GM12873 (cell line): ENCODE results near the gene GATAD1.
"Not testable (repeated sequence)": the region's sequence is repeated elsewhere in the genome, so short reads cannot be mapped to it uniquely, and the experiment has no call there.

Source experiments
- TF ChIP-seq, protein P1 (sequence below): IDR thresholded peaks from 2 replicates; pipeline ENCODE4 v1.5.1; 2012; ENCODE audit warnings: low read depth, mild to moderate bottlenecking, moderate library complexity, low read length, control low read depth; ENCODE audit not compliant: insufficient read depth; ENCODE audit errors: missing control alignments

Gene GATAD1

DNA sequence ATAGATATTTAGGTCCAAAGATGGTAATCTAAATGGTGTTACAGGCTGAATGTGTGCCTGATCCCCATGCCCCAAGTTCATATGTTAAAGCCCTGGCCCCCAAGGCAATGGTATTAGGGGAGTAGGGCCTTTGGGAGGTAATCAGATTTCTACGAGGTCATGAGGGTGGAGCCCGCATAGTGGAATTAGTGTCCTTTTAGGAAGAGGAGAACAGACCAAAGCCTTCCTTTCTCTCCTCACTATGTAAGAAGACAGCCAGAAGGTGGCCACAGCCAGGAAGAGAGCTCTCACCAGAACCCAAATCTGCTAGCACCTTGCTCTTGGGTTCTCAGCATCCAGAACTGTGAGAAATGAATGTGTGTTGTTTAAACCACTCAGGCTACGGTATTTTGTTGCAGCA is 15.3 kb downstream of the GATAD1 start:
- TF ChIP-seq, protein P1, sequence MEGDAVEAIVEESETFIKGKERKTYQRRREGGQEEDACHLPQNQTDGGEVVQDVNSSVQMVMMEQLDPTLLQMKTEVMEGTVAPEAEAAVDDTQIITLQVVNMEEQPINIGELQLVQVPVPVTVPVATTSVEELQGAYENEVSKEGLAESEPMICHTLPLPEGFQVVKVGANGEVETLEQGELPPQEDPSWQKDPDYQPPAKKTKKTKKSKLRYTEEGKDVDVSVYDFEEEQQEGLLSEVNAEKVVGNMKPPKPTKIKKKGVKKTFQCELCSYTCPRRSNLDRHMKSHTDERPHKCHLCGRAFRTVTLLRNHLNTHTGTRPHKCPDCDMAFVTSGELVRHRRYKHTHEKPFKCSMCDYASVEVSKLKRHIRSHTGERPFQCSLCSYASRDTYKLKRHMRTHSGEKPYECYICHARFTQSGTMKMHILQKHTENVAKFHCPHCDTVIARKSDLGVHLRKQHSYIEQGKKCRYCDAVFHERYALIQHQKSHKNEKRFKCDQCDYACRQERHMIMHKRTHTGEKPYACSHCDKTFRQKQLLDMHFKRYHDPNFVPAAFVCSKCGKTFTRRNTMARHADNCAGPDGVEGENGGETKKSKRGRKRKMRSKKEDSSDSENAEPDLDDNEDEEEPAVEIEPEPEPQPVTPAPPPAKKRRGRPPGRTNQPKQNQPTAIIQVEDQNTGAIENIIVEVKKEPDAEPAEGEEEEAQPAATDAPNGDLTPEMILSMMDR, result no peak

DNA sequence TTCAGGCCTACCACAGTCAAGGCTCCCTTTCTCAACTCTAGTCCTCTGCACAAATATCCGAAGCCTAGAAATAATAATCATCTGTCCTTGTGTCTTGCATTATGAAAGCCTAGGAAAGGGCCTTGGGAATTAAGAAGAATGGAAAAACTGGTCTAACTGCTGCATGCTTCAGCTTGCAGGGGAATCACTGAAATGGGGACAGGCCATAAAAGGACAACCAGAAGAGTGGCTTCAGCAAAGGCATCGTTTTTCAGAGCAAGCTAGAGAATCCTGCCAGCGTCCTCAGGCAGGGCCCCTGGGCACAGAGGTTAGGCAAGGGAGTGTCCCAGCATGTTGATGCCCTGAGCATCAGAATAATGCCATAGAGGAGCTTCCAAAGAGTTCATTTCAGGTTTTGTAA is 17.2 kb downstream of the GATAD1 start:
- TF ChIP-seq, protein P1, result no peak

DNA sequence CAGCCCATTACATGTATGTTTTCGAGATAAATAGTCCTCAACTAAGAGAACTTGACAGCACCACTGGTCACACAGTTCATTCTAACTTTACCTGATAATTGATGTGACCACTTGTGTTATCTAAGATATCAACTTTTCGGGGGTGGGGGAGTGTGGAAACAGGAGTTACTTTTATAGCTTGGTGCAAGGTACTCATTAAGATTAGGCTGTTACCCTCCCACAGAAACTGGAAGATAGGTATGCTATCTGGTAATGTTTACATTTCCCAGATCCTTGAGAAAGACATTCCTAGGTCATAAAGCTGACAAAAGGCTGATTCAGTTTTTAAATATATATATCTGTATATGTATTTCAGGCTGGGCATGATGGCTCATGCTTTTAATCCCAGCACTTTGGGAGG is 19.4 kb downstream of the GATAD1 start:
- TF ChIP-seq, protein P1, result no peak

DNA sequence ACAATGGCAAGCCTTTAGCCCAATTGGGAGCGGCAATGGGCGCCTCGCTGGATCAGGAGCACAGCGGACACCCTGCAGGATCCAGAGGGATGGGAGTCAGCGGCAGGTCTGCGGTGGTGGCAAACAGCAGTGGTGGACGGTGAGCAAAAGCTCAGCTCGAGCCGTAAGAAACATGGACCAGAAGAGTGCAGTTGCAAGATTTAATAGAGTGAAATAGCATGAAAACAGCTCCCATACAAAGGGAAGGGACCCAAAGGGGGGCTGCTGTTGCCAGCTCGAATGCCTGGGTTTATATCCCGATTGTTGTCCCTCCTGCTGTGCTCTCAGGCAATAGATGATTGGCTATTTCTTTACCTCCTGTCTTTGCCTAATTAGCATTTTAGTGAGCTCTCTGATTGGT is 30.4 kb downstream of the GATAD1 start, which contains the start of gene ERVW-1:
Gene ERVW-1, minus strand, starts transcription at position 266 of the 400 bp plus-strand sequence. CDS start 7,565 bp downstream, outside the sequence.
- TF ChIP-seq, protein P1, result not testable (repeated sequence)

DNA sequence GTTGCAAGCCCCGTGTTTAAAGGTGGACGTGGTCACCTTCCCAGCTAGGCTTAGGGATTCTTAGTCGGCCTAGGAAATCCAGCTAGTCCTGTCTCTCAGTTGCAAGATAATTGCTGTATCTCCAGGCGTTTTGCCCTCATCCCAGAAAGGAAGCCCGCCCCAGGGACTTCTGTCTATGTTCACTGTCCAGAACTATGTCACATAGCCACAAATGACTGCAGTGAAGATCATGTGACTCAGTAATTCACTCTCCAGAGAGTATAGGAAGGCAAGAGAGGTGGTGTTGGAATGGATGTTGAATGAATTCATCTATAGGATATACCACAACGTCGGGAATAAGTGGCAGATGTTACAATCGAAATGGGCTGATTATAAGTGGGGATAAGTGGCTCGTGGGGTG is 30.8 kb downstream of the GATAD1 start:
- TF ChIP-seq, protein P1, result no peak

DNA sequence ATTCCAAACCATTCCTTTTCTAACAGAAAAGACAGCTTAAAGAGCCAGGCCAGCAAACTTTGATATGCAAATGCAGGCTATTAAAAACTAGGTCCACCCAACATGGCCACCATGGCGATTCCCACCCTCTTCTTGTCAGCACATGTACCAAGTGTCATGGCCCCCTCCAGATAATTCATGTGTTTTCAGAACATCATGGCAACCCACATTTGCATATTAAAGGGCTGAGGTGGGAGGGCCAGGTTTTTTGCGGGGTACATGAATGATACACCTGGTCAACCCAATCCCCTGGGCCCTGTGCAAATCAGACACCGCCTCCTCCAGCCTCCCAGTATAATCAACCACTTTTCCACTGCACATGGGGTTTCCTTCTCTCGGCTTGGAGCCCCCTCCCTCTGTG is 31.4 kb downstream of the GATAD1 start:
- TF ChIP-seq, protein P1, result no peak

DNA sequence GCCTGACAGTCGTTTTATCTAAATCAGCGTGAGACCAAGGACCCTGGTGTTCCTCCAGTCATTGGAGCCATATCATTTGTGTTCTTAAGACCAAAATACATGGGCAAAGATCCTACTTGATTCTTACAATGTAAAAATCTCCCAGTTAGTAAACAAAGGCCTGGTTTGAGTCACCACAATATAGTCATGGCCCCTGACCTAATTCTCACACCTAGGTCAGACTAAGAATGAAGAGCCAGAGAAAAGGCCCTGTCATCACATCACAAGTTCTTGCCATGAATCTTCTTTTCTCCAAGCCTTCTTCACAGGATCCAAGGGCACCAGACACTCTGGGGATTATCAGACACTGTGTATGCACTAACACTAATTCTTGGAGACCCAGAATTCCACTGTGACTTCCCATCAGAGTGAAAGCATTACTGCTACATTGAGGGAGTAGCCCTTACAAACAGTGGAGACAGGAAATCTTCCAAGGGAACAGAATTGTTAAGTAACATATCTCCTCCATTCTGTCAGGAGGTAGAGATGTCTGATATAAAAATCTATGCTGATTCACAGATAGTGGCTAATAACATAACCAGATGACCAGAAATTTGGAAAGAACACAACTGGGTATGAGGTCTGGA is 38.1 kb downstream of the GATAD1 start:
- TF ChIP-seq, protein P1, result no peak
